Ramos (cell line): ENCODE results near the gene NOX1.

Source experiments
- in situ Hi-C: fragments of 300-500 bp; cut with MboI; formaldehyde crosslinking; loops from one replicate; pipeline ENCODE4 v1.14.3; 2022; ENCODE audit warnings: low sequenced_read_pairs; ENCODE audit not compliant: unreplicated experiment

Gene NOX1

GRCh38 chrX:100874325-100874724, at the start of gene NOX1:
Gene NOX1 (minus strand): TSS chrX:100874359. CDS start chrX:100874139, 220 bp downstream.
- in situ Hi-C loops: no loop called here

- in situ Hi-C loops: no loop called here
Observed at GRCh38 chrX:100915562-100915961, 41.4 kb upstream of the NOX1 start.

GRCh38 chrX:100913111-100913510, 39.0 kb upstream of the NOX1 start:
- in situ Hi-C loops: no loop called here

GRCh38 chrX:100911731-100912130, 37.6 kb upstream of the NOX1 start:
- in situ Hi-C loops: no loop called here

- in situ Hi-C loops: no loop called here
Observed at GRCh38 chrX:100905620-100906019, 31.5 kb upstream of the NOX1 start.

- in situ Hi-C loops: no loop called here
Observed at GRCh38 chrX:100904433-100904832, 30.3 kb upstream of the NOX1 start.

- in situ Hi-C loops: no loop called here
Observed at GRCh38 chrX:100895365-100896075, 21.4 kb upstream of the NOX1 start.

GRCh38 chrX:100883654-100884053, 9.5 kb upstream of the NOX1 start:
- in situ Hi-C loops: no loop called here

GRCh38 chrX:100880368-100880767, 6.2 kb upstream of the NOX1 start:
- in situ Hi-C loops: no loop called here

- in situ Hi-C loops: no loop called here
Observed at GRCh38 chrX:100871594-100872560, 2.3 kb downstream of the NOX1 start.

GRCh38 chrX:100870527-100870926, 3.6 kb downstream of the NOX1 start:
- in situ Hi-C loops: no loop called here

GRCh38 chrX:100868273-100868672, 5.9 kb downstream of the NOX1 start:
- in situ Hi-C loops: no loop called here

GRCh38 chrX:100864657-100865391, 9.3 kb downstream of the NOX1 start:
- in situ Hi-C loops: no loop called here

- in situ Hi-C loops: no loop called here
Observed at GRCh38 chrX:100863326-100863864, 10.8 kb downstream of the NOX1 start.

- in situ Hi-C loops: no loop called here
Observed at GRCh38 chrX:100852810-100853209, 21.3 kb downstream of the NOX1 start.

GRCh38 chrX:100850317-100850716, 23.8 kb downstream of the NOX1 start:
- in situ Hi-C loops: no loop called here

- in situ Hi-C loops: no loop called here
Observed at GRCh38 chrX:100831219-100831946, 42.8 kb downstream of the NOX1 start.

GRCh38 chrX:100830547-100830946, 43.6 kb downstream of the NOX1 start:
- in situ Hi-C loops: no loop called here

GRCh38 chrX:100830143-100830542, 44.0 kb downstream of the NOX1 start:
- in situ Hi-C loops: no loop called here

- in situ Hi-C loops: no loop called here
Observed at GRCh38 chrX:100829730-100830129, 44.4 kb downstream of the NOX1 start.
